ENCODE measurements around the gene TMUB2. TPM values are rescaled to one million over a fixed set of nuclear protein-coding genes. Genes with fewer than 3 reads are reported as not detected.

Gene TMUB2
- total and polyA plus RNA-seq, 9 of the 15 experiments (the other 6 are each of a cell fraction or from before 2014, with no cell fraction given) = 4.1 to 29.8 (median 16.3) TPM

DNA sequence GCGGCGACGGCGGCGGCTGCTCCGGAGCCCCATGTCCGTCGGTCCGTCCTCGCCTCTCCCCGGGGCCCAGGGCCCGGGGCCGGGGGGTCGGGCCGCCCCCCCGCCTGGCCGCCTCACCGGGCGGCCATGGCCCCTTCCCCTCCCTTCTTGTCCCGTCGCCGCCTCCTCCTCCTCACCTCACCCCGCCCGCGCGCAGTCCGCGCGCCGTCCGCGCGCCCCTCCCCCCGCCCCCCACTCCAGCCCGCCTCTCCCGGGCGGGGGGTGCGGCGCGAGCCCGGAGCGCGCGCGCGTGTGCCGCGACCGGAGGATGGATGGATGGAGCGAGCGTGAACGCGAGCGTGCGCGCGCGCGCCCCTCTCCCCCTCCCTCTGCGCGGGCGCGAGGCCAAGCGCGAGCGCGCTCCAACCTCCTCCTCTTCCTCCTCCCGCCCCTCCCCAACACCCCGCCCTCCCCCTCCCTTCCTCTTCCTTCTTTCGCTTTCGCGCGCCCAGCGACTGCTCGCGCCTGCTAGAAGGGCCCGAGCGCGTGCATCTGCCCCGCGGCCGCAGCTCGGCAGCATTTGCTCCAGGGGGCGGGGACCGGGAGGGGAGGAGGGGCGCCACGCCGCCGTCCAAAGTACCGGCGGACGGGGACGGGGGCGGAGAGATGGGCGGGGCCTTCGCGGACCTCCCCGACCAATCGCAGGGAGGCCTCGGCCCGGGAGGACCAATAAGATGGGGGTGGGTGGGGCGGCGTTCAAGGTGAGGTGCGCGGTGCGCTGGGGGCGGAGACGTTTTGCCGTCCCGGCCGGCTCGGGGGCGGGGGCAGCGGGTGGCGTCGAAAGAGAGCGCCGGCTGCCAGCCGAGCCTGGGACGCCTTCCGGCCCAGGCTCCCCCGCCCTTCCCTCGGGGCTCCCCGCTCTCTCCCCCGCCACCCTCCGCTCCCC is 13.0 kb downstream of the TMUB2 start, which contains the start of gene ATXN7L3 (continued):
- TF ChIP-seq, protein P1, sequence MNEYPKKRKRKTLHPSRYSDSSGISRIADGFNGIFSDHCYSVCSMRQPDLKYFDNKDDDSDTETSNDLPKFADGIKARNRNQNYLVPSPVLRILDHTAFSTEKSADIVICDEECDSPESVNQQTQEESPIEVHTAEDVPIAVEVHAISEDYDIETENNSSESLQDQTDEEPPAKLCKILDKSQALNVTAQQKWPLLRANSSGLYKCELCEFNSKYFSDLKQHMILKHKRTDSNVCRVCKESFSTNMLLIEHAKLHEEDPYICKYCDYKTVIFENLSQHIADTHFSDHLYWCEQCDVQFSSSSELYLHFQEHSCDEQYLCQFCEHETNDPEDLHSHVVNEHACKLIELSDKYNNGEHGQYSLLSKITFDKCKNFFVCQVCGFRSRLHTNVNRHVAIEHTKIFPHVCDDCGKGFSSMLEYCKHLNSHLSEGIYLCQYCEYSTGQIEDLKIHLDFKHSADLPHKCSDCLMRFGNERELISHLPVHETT (CRISPR knock-in tag; conservative IDR thresholded peaks at IDR 0.05 in 1 of 2, IDR thresholded peaks at IDR 0.05 in 1 of 2) = peak in 1 of 2 experiments; percentile 100; a peak in 2 of 4 replicates
- TF ChIP-seq POLR2H (tag; IDR thresholded peaks at IDR 0.05; ENCODE audit: low read depth) = peak; percentile 63
- TF ChIP-seq, protein P2, sequence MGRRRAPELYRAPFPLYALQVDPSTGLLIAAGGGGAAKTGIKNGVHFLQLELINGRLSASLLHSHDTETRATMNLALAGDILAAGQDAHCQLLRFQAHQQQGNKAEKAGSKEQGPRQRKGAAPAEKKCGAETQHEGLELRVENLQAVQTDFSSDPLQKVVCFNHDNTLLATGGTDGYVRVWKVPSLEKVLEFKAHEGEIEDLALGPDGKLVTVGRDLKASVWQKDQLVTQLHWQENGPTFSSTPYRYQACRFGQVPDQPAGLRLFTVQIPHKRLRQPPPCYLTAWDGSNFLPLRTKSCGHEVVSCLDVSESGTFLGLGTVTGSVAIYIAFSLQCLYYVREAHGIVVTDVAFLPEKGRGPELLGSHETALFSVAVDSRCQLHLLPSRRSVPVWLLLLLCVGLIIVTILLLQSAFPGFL (CRISPR knock-in tag; IDR thresholded peaks at IDR 0.05) = no peak
- TF ChIP-seq, protein P3, sequence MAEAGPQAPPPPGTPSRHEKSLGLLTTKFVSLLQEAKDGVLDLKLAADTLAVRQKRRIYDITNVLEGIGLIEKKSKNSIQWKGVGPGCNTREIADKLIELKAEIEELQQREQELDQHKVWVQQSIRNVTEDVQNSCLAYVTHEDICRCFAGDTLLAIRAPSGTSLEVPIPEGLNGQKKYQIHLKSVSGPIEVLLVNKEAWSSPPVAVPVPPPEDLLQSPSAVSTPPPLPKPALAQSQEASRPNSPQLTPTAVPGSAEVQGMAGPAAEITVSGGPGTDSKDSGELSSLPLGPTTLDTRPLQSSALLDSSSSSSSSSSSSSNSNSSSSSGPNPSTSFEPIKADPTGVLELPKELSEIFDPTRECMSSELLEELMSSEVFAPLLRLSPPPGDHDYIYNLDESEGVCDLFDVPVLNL (CRISPR knock-in tag; IDR thresholded peaks at IDR 0.05; ENCODE audit: low read depth) = no peak
- TF ChIP-seq PYGO2 (tag; IDR thresholded peaks at IDR 0.05) = no peak
- TF ChIP-seq, protein P4, sequence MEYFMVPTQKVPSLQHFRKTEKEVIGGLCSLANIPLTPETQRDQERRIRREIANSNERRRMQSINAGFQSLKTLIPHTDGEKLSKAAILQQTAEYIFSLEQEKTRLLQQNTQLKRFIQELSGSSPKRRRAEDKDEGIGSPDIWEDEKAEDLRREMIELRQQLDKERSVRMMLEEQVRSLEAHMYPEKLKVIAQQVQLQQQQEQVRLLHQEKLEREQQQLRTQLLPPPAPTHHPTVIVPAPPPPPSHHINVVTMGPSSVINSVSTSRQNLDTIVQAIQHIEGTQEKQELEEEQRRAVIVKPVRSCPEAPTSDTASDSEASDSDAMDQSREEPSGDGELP (CRISPR knock-in tag; IDR thresholded peaks at IDR 0.05; ENCODE audit: borderline replicate concordance) = no peak; the same call in 1 of the 2 replicates
- TF ChIP-seq TBP (optimal IDR thresholded peaks at IDR 0.05; ENCODE audit: low read depth, low read length) = peak; percentile 7
- no peak for TF ChIP-seq RBBP5 (IDR thresholded peaks at IDR 0.05; ENCODE audit: borderline replicate concordance, insufficient read depth, low read length, poor library complexity, severe bottlenecking)
- 0 out of 2 replicates have a peak, but pooled peaks have one; percentile 46 for TF ChIP-seq CBX1 (IDR thresholded peaks at IDR 0.05; ENCODE audit: low read depth)
- no peak for TF ChIP-seq ZNF764 (CRISPR knock-in tag; IDR thresholded peaks at IDR 0.05; ENCODE audit: low read depth)
- TF ChIP-seq ZNF165 (CRISPR knock-in tag; IDR thresholded peaks at IDR 0.05; ENCODE audit: borderline replicate concordance) = no peak
- TF ChIP-seq NR1H2 (CRISPR knock-in tag; IDR thresholded peaks at IDR 0.05) = no peak
- no peak for TF ChIP-seq XRCC4 (IDR thresholded peaks at IDR 0.05; ENCODE audit: extremely low read depth, insufficient read depth, insufficient read length)
- no peak for TF ChIP-seq BMI1 (IDR thresholded peaks at IDR 0.05; ENCODE audit: low read length)
- no peak for TF ChIP-seq TAF15 (IDR thresholded peaks at IDR 0.05; ENCODE audit: low read depth, low read length)
- 0 out of 4 replicates have a peak, but pooled peaks of 1 of the 2 experiments have one; percentile 19 for TF ChIP-seq RCOR1 (IDR thresholded peaks at IDR 0.05; ENCODE audit: borderline replicate concordance in 1 of 2, low read depth in 2 of 2, low read length in 2 of 2)
- no peak for TF ChIP-seq PML (IDR thresholded peaks at IDR 0.05; ENCODE audit: low read length)
- no peak for TF ChIP-seq BCL6 (CRISPR knock-in tag; IDR thresholded peaks at IDR 0.05)
- TF ChIP-seq, protein P5, sequence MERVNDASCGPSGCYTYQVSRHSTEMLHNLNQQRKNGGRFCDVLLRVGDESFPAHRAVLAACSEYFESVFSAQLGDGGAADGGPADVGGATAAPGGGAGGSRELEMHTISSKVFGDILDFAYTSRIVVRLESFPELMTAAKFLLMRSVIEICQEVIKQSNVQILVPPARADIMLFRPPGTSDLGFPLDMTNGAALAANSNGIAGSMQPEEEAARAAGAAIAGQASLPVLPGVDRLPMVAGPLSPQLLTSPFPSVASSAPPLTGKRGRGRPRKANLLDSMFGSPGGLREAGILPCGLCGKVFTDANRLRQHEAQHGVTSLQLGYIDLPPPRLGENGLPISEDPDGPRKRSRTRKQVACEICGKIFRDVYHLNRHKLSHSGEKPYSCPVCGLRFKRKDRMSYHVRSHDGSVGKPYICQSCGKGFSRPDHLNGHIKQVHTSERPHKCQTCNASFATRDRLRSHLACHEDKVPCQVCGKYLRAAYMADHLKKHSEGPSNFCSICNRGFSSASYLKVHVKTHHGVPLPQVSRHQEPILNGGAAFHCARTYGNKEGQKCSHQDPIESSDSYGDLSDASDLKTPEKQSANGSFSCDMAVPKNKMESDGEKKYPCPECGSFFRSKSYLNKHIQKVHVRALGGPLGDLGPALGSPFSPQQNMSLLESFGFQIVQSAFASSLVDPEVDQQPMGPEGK (CRISPR knock-in tag; IDR thresholded peaks at IDR 0.05; ENCODE audit: borderline replicate concordance) = no peak
- TF ChIP-seq BDP1 (IDR thresholded peaks at IDR 0.05; ENCODE audit: insufficient read depth, insufficient read length) = no peak

Measured in K562 (cell line).